HL-60 (cell line): ENCODE data around the gene SOX9.

Experiments used
- DNase-seq, 2 experiments: peaks; one replicate each; pipeline ENCODE4 v3.0.0-alpha.2; 2010 to 2020; ENCODE audit warnings: low read depth in 1 of 2, low spot score in 1 of 2
- H3K27ac ChIP-seq: fragments of 250-450 bp; sonication (Bioruptor Pico); replicated peaks from 2 replicates; pipeline ENCODE4 v1.5.1; 2020; ENCODE audit warnings: mild to moderate bottlenecking, moderate library complexity
- H3K27me3 ChIP-seq: fragments of 250-450 bp; sonication (Bioruptor Pico); 2 replicates; pipeline ENCODE4 v1.5.1; 2021; ENCODE audit warnings: mild to moderate bottlenecking, moderate library complexity; ENCODE audit not compliant: insufficient read depth, poor library complexity, severe bottlenecking
- H3K4me3 ChIP-seq: replicated peaks from 2 replicates; pipeline ENCODE4 v1.5.1; 2011; ENCODE audit warnings: mild to moderate bottlenecking, control low read depth, low read length; ENCODE audit not compliant: insufficient read depth
- GABPA ChIP-seq: IDR thresholded peaks from 2 replicates; pipeline ENCODE4 v1.6.1; 2012; ENCODE audit warnings: low read depth
- POLR2AphosphoS5 ChIP-seq: IDR thresholded peaks from 2 replicates; pipeline ENCODE4 v1.6.1; 2012; ENCODE audit warnings: low read depth
- SPI1 ChIP-seq: IDR thresholded peaks from 2 replicates; pipeline ENCODE4 v1.6.1; 2012; ENCODE audit warnings: low read depth, mild to moderate bottlenecking, borderline replicate concordance
- TF ChIP-seq, protein P1 (sequence below): IDR thresholded peaks from one replicate; pipeline ENCODE4 v1.5.1; 2011; ENCODE audit warnings: low read length, control low read depth, inconsistent platforms; ENCODE audit not compliant: insufficient read depth
- TF ChIP-seq, protein P2 (sequence below): IDR thresholded peaks from 2 replicates; pipeline ENCODE4 v1.6.1; 2012; ENCODE audit warnings: low read depth; ENCODE audit not compliant: insufficient replicate concordance

SOX9 gene

DNA sequence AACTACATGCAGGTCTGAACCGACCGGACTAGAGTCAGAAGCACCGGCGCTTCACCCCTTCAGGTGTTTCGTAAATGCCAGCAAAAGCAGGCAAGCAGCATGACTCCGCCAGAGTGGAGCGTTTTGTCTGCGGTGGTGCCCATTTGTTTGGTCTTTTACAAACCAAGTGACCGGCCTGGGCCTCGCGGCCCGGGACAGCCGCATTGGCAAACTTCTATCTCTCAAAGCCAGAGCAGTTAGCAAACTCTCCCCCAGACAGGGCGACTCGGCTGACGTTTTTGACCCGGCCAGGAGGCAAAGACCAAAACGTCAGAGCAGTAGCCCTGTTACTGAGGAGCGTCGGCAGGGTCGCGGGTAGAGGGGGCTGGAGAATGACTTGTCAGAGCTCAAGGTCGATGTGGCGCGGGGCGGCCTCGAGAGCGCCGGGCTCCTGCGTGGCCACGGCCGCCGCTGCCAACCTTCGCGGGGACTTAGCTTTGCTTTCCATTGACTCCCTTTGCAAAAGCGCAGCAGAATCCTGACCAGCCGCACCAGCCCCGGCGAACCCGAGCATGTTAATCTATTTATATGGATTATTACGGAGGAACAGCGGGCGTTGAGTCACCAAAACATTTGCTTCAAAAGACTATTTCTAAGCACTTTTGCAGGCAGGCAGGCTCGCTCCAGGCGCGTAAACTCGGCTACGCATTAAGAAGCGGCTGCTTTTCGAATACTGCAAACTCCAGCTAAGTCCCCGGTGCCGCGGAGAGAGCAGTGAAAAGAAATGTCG is 763 bp upstream of the SOX9 start:
- Histone ChIP-seq H3K27ac (no peak overlapping the region), H3K4me3 (no peak overlapping the region), H3K27me3 (peaks cover 77% of the 10 kb centered on the region)
- TF ChIP-seq SPI1 = no peak
- no peak for DNase-seq

DNA sequence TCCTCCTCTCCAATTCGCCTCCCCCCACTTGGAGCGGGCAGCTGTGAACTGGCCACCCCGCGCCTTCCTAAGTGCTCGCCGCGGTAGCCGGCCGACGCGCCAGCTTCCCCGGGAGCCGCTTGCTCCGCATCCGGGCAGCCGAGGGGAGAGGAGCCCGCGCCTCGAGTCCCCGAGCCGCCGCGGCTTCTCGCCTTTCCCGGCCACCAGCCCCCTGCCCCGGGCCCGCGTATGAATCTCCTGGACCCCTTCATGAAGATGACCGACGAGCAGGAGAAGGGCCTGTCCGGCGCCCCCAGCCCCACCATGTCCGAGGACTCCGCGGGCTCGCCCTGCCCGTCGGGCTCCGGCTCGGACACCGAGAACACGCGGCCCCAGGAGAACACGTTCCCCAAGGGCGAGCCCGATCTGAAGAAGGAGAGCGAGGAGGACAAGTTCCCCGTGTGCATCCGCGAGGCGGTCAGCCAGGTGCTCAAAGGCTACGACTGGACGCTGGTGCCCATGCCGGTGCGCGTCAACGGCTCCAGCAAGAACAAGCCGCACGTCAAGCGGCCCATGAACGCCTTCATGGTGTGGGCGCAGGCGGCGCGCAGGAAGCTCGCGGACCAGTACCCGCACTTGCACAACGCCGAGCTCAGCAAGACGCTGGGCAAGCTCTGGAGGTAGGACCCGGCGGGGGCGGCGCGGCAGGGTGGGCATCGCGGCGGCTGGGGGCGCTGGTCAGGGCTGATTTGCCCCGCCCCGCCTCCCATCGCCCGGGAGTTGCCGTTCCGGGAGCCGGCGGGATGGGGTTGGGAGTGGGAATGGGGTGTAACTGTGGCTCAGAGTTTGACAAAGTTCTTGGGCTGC is 567 bp downstream of the SOX9 start:
- peaks cover 67% of the 10 kb centered on the region for H3K27me3 ChIP-seq
- DNase-seq = no peak
- no peak overlapping the region for H3K27ac ChIP-seq
- H3K4me3 ChIP-seq = no peak overlapping the region
- TF ChIP-seq, protein P1, sequence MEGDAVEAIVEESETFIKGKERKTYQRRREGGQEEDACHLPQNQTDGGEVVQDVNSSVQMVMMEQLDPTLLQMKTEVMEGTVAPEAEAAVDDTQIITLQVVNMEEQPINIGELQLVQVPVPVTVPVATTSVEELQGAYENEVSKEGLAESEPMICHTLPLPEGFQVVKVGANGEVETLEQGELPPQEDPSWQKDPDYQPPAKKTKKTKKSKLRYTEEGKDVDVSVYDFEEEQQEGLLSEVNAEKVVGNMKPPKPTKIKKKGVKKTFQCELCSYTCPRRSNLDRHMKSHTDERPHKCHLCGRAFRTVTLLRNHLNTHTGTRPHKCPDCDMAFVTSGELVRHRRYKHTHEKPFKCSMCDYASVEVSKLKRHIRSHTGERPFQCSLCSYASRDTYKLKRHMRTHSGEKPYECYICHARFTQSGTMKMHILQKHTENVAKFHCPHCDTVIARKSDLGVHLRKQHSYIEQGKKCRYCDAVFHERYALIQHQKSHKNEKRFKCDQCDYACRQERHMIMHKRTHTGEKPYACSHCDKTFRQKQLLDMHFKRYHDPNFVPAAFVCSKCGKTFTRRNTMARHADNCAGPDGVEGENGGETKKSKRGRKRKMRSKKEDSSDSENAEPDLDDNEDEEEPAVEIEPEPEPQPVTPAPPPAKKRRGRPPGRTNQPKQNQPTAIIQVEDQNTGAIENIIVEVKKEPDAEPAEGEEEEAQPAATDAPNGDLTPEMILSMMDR = no peak
- TF ChIP-seq, protein P2, sequence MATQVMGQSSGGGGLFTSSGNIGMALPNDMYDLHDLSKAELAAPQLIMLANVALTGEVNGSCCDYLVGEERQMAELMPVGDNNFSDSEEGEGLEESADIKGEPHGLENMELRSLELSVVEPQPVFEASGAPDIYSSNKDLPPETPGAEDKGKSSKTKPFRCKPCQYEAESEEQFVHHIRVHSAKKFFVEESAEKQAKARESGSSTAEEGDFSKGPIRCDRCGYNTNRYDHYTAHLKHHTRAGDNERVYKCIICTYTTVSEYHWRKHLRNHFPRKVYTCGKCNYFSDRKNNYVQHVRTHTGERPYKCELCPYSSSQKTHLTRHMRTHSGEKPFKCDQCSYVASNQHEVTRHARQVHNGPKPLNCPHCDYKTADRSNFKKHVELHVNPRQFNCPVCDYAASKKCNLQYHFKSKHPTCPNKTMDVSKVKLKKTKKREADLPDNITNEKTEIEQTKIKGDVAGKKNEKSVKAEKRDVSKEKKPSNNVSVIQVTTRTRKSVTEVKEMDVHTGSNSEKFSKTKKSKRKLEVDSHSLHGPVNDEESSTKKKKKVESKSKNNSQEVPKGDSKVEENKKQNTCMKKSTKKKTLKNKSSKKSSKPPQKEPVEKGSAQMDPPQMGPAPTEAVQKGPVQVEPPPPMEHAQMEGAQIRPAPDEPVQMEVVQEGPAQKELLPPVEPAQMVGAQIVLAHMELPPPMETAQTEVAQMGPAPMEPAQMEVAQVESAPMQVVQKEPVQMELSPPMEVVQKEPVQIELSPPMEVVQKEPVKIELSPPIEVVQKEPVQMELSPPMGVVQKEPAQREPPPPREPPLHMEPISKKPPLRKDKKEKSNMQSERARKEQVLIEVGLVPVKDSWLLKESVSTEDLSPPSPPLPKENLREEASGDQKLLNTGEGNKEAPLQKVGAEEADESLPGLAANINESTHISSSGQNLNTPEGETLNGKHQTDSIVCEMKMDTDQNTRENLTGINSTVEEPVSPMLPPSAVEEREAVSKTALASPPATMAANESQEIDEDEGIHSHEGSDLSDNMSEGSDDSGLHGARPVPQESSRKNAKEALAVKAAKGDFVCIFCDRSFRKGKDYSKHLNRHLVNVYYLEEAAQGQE = no peak
- TF ChIP-seq GABPA (no peak), POLR2AphosphoS5 (no peak), SPI1 (no peak)

DNA sequence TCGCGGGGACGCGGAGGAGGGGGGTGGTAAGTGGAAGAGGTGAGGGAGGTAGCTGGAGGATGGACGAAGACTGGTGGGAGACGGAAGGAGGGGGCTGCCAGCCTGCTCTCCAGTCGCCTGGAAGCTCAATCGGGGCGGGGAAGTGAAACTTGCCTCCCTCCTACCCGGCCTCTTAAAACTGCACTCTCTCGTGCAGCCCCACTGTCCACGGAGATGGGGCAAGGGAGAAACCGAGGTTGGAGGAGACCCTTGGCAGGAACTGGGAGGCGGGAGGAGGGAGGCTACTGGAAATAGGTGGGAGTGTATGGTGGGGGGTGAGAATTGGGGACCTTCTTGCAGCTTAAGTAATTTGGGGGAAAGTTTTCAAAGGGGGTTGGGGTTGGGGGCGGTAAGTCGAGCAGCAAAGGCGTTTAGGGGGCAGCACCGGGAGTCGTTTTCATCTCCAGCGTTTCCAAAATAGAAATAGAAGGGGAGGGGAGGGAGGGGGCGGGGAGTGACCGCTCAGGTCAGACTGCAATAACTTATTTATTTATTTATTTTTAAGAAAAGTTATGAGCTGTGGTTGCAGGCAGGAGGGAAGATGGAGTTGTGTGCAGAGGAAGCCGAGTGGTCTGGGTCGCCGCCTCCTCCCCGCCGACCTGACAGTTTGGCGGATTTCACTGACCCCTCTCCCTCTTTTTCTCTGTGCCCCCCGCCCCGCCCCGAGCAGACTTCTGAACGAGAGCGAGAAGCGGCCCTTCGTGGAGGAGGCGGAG is 1.4 kb downstream of the SOX9 start:
- no peak for DNase-seq
- Histone ChIP-seq H3K27me3 (peaks cover 59% of the 10 kb centered on the region), H3K27ac (no peak overlapping the region), H3K4me3 (no peak overlapping the region)
- TF ChIP-seq, protein P2 = no peak
- TF ChIP-seq GABPA (no peak), SPI1 (no peak), POLR2AphosphoS5 (no peak)
- TF ChIP-seq, protein P1 = no peak
